ENCODE results near the gene ZNF354C. TPM values are rescaled to one million over a fixed set of nuclear protein-coding genes. Genes with fewer than 3 reads are reported as not detected.

ZNF354C gene
- total and polyA plus RNA-seq, 2 of the 4 experiments (the other 2 are of a cell fraction), result 1.9 to 5.6 TPM

DNA sequence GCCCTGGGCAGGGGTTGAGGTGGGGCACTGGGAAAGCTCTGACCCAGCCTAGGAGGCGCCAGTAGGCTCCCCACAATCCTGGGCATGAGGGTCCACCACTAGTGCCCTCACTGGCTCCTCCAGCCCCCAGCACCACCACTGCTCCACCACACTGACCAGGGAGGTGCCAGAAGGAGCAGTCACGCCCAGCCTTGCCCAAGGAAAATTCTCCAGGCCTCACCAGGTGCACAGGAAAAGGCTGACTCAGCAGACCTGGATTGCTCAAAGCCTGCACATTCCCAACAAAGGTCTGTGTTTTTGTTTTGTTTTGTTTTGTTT lies 62.9 kb downstream of the ZNF354C start:
- no peak overlapping the region for H3K23ac ChIP-seq (ENCODE audit: low read depth, low read length)
- intact Hi-C loops (cut with micrococcal nuclease) (no loop called here), in situ Hi-C loops (cut with MboI; ENCODE audit: low sequenced_read_pairs) (no loop called here), dilution Hi-C loops (cut with HindIII; ENCODE audit: low sequenced_read_pairs, unreplicated experiment) (no loop called here)
- H2BK15ac ChIP-seq (ENCODE audit: low read depth, low read length), result no peak overlapping the region
- no peak overlapping the region for H3K56ac ChIP-seq (ENCODE audit: extremely low read depth, insufficient read depth, low read length)
- no peaks in the 10 kb centered on the region for H3K27me3 ChIP-seq (ENCODE audit: control insufficient read depth, insufficient read depth, low read length)
- H4K5ac ChIP-seq (ENCODE audit: low read depth, low read length), result no peak overlapping the region
- H3K4ac ChIP-seq (ENCODE audit: low read depth, low read length), result no peak overlapping the region
- DNase-seq (no peak), ATAC-seq (ENCODE audit: low read depth) (no peak)
- no peaks in the 10 kb centered on the region for H4K20me1 ChIP-seq (ENCODE audit: insufficient read depth, low read length)
- WGBS, 2 experiments (ENCODE audit: extremely low coverage in 2 of 2, insufficient read length in 1 of 2), result no CpG with 5 or more reads among the region's 2 CpGs
- H3K18ac ChIP-seq (ENCODE audit: low read depth, low read length), result no peak overlapping the region
- BruUV-seq (replicated peaks), result no TSS peak
- peaks cover 36% of the 10 kb centered on the region; the same call in 1 of the 2 replicates for H3K36me3 ChIP-seq (ENCODE audit: control insufficient read depth, insufficient read depth, low read length)
- H2BK20ac ChIP-seq (ENCODE audit: low read depth, low read length), result no peak overlapping the region
- H4K8ac ChIP-seq (ENCODE audit: low read depth in 2 of 2, low read length in 2 of 2), result no peak overlapping the region
- no peak overlapping the region for H3K4me2 ChIP-seq (ENCODE audit: low read depth, low read length)
- H2BK120ac ChIP-seq (ENCODE audit: low read depth, low read length), result no peak overlapping the region
- H3K79me1 ChIP-seq (ENCODE audit: low read depth in 1 of 2, low read length in 2 of 2), result no peaks in the 10 kb centered on the region
- no peak overlapping the region for H3K4me3 ChIP-seq (ENCODE audit: insufficient read depth, low read depth, low read length)
- no peak overlapping the region for H3K27ac ChIP-seq (ENCODE audit: insufficient read depth, low read length)
- H4K91ac ChIP-seq (ENCODE audit: insufficient read depth, low read depth, low read length), result no peak overlapping the region
- POLR2A ChIA-PET (ENCODE audit: unreplicated experiment), result no interaction called here
- H2AK9ac ChIP-seq (replicated peaks; ENCODE audit: low read depth, low read length, poor library complexity), result no peak overlapping the region
- no peak overlapping the region for H2AK5ac ChIP-seq (ENCODE audit: low read depth, low read length)
- H3K9me3 ChIP-seq (ENCODE audit: control insufficient read depth, insufficient read depth, low read length), result no peaks in the 10 kb centered on the region; the same call in 1 of the 2 replicates
- H3K9ac ChIP-seq (ENCODE audit: low read depth, low read length), result no peak overlapping the region
- no peaks in the 10 kb centered on the region for H3K9me1 ChIP-seq (ENCODE audit: insufficient read depth, low read length)
- no peaks in the 10 kb centered on the region for H3K4me1 ChIP-seq (ENCODE audit: control insufficient read depth, insufficient read depth, low read length)
- CTCF ChIA-PET, result no interaction called here
- H2BK5ac ChIP-seq (ENCODE audit: low read depth, low read length, poor library complexity, severe bottlenecking), result no peak overlapping the region
- no peak overlapping the region for H2AFZ ChIP-seq (replicated peaks; ENCODE audit: low read length, poor library complexity)
- TF ChIP-seq MAFK (IDR thresholded peaks at IDR 0.05; ENCODE audit: low read depth, low read length) (peak; percentile 96), FOS (IDR thresholded peaks at IDR 0.05; ENCODE audit: low read depth, low read length) (no peak), POLR2A (IDR thresholded peaks at IDR 0.05; ENCODE audit: low read depth, low read length) (no peak), RFX5 (IDR thresholded peaks at IDR 0.05; ENCODE audit: low read depth, low read length) (no peak), RAD21 (IDR thresholded peaks at IDR 0.05; ENCODE audit: low read length) (no peak), NFE2L2 (IDR thresholded peaks at IDR 0.05; ENCODE audit: low read depth, low read length) (no peak), MXI1 (IDR thresholded peaks at IDR 0.05; ENCODE audit: borderline replicate concordance, low read depth, low read length) (no peak)
- no peak overlapping the region for H3K14ac ChIP-seq (replicated peaks; ENCODE audit: low read depth, low read length)
